Suppressor macrophage treated with lipopolysaccharide for 4 hours (primary cell): ENCODE measurements around the gene SEMA5B.

Experiments
- DNase-seq: peaks from one replicate; pipeline ENCODE4 v3.0.0-alpha.2; 2020

Gene SEMA5B

GRCh38 chr3:122969585-122970469 lies 57.7 kb downstream of the SEMA5B start:
- DNase-seq = no peak

- no peak for DNase-seq
These were observed 59.8 kb downstream of the SEMA5B start for GRCh38 chr3:122967765-122968164.

GRCh38 chr3:122967356-122967755 lies 60.2 kb downstream of the SEMA5B start:
- no peak for DNase-seq

GRCh38 chr3:122966045-122966444 lies 61.5 kb downstream of the SEMA5B start:
- DNase-seq = no peak

- no peak for DNase-seq
These were observed 62.8 kb downstream of the SEMA5B start for GRCh38 chr3:122964811-122965210.

- DNase-seq = no peak
These were observed 65.4 kb downstream of the SEMA5B start for GRCh38 chr3:122962149-122962548.

- DNase-seq = peak; percentile 53
These were observed 66.4 kb downstream of the SEMA5B start for GRCh38 chr3:122961146-122961545.

GRCh38 chr3:122960652-122961051 lies 66.9 kb downstream of the SEMA5B start:
- no peak for DNase-seq

- no peak for DNase-seq
These were observed 68.2 kb downstream of the SEMA5B start for GRCh38 chr3:122959339-122959738.

- DNase-seq = no peak
These were observed 69.6 kb downstream of the SEMA5B start for GRCh38 chr3:122957707-122958689.

- DNase-seq = no peak
These were observed 70.7 kb downstream of the SEMA5B start for GRCh38 chr3:122956693-122957455.

- DNase-seq = no peak
These were observed 71.5 kb downstream of the SEMA5B start for GRCh38 chr3:122955916-122956692.

GRCh38 chr3:122952520-122952919 lies 75.0 kb downstream of the SEMA5B start:
- peak; percentile 69 for DNase-seq

GRCh38 chr3:122948408-122948807 lies 79.2 kb downstream of the SEMA5B start:
- DNase-seq = no peak

GRCh38 chr3:122947738-122948137 lies 79.8 kb downstream of the SEMA5B start:
- DNase-seq = no peak

GRCh38 chr3:122947196-122947595 lies 80.4 kb downstream of the SEMA5B start:
- no peak for DNase-seq

GRCh38 chr3:122946185-122946584 lies 81.4 kb downstream of the SEMA5B start:
- DNase-seq = no peak

- no peak for DNase-seq
These were observed 82.3 kb downstream of the SEMA5B start for GRCh38 chr3:122945230-122945629.

- no peak for DNase-seq
These were observed 82.8 kb downstream of the SEMA5B start for GRCh38 chr3:122944671-122945161.

- no peak for DNase-seq
These were observed 83.8 kb downstream of the SEMA5B start for GRCh38 chr3:122943828-122944190.

GRCh38 chr3:122942937-122943827 lies 84.4 kb downstream of the SEMA5B start:
- DNase-seq = peak; percentile 60
